AG09319 (cell line): Measurements from ENCODE around the gene TMEM151A.
A peak's percentile ranks its signal among the peaks of the same experiment; 100 is the strongest.

Experiments used
- DNase-seq: peaks from one replicate; pipeline ENCODE4 v3.0.0-alpha.2; 2010; ENCODE audit warnings: low read depth; ENCODE audit errors: extremely low read depth
- CTCF ChIP-seq: IDR thresholded peaks from 2 replicates; pipeline ENCODE4 v1.5.1; 2011; ENCODE audit warnings: low read depth, mild to moderate bottlenecking, inconsistent platforms, low read length, moderate library complexity

The TMEM151A gene

GRCh38 chr11:66328302-66329144 lies 36.8 kb downstream of the TMEM151A start:
- TF ChIP-seq CTCF = peak; percentile 91
- no peak for DNase-seq

- no peak for TF ChIP-seq CTCF
- DNase-seq = no peak
Measured at GRCh38 chr11:66329165-66329673, 37.5 kb downstream of the TMEM151A start.

- no peak for DNase-seq
- TF ChIP-seq CTCF = no peak
Measured at GRCh38 chr11:66330931-66331330, 39.2 kb downstream of the TMEM151A start.

GRCh38 chr11:66331542-66332370 lies 40.1 kb downstream of the TMEM151A start:
- no peak for TF ChIP-seq CTCF

GRCh38 chr11:66332371-66333219 lies 40.9 kb downstream of the TMEM151A start:
- DNase-seq = no peak

More at GRCh38 chr11:66331542-66332370, 40.1 kb downstream of the TMEM151A start:
- no peak for DNase-seq

More at GRCh38 chr11:66332371-66333219, 40.9 kb downstream of the TMEM151A start:
- no peak for TF ChIP-seq CTCF
